ENCODE results near the gene TBCE.

GRCh38 chr1:235397733-235398132 lies 30.5 kb downstream of the TBCE start:
- TF ChIP-seq POLR2AphosphoS5 (IDR thresholded peaks at IDR 0.05; ENCODE audit: borderline replicate concordance, low read depth, low read length), result no peak
- no peak for TF ChIP-seq EZH2 (IDR thresholded peaks at IDR 0.05)
